Measurements from ENCODE around the gene EXOC4. TPM values are rescaled to one million over a fixed set of nuclear protein-coding genes. Genes with fewer than 3 reads are reported as not detected.

The EXOC4 gene
- total RNA-seq, 1 experiment from 2014 or later: 91.9 TPM

DNA sequence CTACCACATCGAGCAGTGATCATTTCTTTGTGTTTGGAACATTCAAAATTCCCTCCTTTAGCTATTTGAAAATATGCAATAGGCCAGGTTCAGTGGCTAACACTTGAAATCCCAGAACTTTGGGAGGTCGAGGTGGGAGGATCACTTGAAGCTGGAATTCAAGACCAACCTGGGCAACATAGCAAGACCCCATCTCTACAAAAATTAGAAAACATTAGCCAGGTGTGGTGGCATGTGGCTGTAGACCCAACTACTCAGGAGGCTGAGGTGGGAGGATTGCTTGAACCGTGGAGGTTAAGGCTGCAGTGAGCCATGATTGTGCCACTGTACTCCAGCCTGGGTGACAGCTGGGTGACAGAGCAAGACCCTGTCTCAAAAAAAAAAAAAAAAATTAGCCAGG is 15.3 kb upstream of the EXOC4 start:
- Mint-ChIP-seq H3K27ac (ENCODE audit: unreplicated experiment) (no peak overlapping the region), H3K4me3 (ENCODE audit: low read depth, unreplicated experiment) (no peak overlapping the region), H3K4me1 (ENCODE audit: low read depth, unreplicated experiment) (no peaks in the 10 kb centered on the region), H3K36me3 (ENCODE audit: insufficient read depth, unreplicated experiment) (no peaks in the 10 kb centered on the region), H3K9me3 (ENCODE audit: low read depth, unreplicated experiment) (no peaks in the 10 kb centered on the region), H3K27me3 (ENCODE audit: unreplicated experiment) (no peaks in the 10 kb centered on the region)
- CTCF ChIA-PET: interaction anchor here (0.7 to 0.9 kb wide), 2 partner anchors 93 to 926 kb away, joined by 3 read pairs; no protein-coding TSS in a partner anchor
- TF ChIP-seq, protein P1, sequence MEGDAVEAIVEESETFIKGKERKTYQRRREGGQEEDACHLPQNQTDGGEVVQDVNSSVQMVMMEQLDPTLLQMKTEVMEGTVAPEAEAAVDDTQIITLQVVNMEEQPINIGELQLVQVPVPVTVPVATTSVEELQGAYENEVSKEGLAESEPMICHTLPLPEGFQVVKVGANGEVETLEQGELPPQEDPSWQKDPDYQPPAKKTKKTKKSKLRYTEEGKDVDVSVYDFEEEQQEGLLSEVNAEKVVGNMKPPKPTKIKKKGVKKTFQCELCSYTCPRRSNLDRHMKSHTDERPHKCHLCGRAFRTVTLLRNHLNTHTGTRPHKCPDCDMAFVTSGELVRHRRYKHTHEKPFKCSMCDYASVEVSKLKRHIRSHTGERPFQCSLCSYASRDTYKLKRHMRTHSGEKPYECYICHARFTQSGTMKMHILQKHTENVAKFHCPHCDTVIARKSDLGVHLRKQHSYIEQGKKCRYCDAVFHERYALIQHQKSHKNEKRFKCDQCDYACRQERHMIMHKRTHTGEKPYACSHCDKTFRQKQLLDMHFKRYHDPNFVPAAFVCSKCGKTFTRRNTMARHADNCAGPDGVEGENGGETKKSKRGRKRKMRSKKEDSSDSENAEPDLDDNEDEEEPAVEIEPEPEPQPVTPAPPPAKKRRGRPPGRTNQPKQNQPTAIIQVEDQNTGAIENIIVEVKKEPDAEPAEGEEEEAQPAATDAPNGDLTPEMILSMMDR (IDR thresholded peaks at IDR 0.05; ENCODE audit: unreplicated experiment): no peak
- BruUV-seq (replicated peaks): no TSS peak
- intact Hi-C loops (cut with micrococcal nuclease; ENCODE audit: unreplicated experiment): no loop called here
- DNase-seq: no peak

DNA sequence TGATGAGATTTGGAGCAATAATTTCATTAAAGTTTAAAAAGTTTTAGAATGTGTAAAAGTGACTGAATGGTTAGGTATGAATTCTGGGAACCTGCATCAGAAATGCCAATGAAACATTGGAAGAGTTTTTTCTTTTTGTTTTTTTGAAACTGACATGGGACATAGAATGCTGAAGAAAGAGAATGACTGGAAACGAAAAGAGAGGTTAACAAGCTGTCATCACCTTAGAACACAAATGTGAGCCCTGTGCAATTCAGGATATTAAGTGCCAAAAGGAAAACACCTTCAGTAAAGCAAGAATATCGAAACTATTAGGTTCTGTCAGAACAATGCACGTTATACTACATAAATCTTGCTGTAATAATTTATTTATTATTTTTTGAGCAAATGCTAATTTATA is 12.6 kb upstream of the EXOC4 start:
- intact Hi-C loops (cut with micrococcal nuclease; ENCODE audit: unreplicated experiment): no loop called here
- DNase-seq: no peak
- Mint-ChIP-seq H3K4me1 (ENCODE audit: low read depth, unreplicated experiment) (no peaks in the 10 kb centered on the region), H3K27ac (ENCODE audit: unreplicated experiment) (no peak overlapping the region), H3K9me3 (ENCODE audit: low read depth, unreplicated experiment) (no peaks in the 10 kb centered on the region), H3K27me3 (ENCODE audit: unreplicated experiment) (no peaks in the 10 kb centered on the region), H3K36me3 (ENCODE audit: insufficient read depth, unreplicated experiment) (no peaks in the 10 kb centered on the region), H3K4me3 (ENCODE audit: low read depth, unreplicated experiment) (no peak overlapping the region)
- CTCF ChIA-PET: interaction anchor here (1.1 kb wide), 1 partner anchor 13 kb away, joined by 3 read pairs; the partner anchor contains the start of gene EXOC4
- BruUV-seq (replicated peaks): no TSS peak
- TF ChIP-seq, protein P1 (IDR thresholded peaks at IDR 0.05; ENCODE audit: unreplicated experiment): no peak

DNA sequence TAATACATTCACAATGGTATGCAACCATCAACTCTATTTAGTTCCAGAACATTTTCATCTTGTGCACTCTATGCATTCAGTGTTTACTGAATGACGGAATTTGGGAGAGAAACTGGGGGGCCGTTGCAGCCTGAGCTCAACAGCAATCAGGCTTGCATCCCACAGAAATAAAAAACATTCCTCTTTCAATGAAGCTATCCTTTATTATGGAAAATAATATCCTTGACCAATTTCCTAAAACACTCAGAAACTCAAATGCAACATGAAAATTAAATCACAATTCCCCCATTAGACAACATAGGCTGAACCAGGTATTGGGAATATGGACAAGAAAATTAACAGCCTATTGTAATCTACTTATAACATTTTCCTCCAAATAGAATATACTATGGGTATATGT is 6.3 kb upstream of the EXOC4 start:
- CTCF ChIA-PET: no interaction called here
- no peaks in the 10 kb centered on the region for H3K27me3 Mint-ChIP-seq (ENCODE audit: unreplicated experiment)

DNA sequence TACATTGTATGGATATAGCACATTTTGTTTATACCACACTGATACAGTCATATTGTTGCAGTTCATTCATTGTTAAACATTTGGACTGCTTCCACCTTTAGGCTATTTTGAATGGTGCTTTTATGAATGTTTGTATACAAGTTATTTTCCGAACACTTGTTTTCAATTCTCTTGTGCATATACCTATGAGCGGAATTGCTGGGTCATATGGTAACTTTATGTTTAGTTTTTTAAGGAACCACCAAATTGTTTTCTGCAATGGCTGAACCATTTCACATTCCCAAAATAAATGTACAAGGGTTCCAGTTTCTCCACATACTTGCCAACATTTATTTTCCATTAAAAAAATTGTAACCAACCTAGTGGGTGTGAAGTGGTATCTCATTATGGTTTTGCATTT is 4.0 kb upstream of the EXOC4 start:
- BruUV-seq (replicated peaks): no TSS peak
- DNase-seq: no peak
- no peaks in the 10 kb centered on the region for H3K27me3 Mint-ChIP-seq (ENCODE audit: unreplicated experiment)
- TF ChIP-seq, protein P1 (IDR thresholded peaks at IDR 0.05; ENCODE audit: unreplicated experiment): no peak
- intact Hi-C loops (cut with micrococcal nuclease; ENCODE audit: unreplicated experiment): no loop called here
- no peaks in the 10 kb centered on the region for H3K4me1 Mint-ChIP-seq (ENCODE audit: low read depth, unreplicated experiment)
- no peak overlapping the region for H3K4me3 Mint-ChIP-seq (ENCODE audit: low read depth, unreplicated experiment)
- H3K9me3 Mint-ChIP-seq (ENCODE audit: low read depth, unreplicated experiment): no peaks in the 10 kb centered on the region
- H3K36me3 Mint-ChIP-seq (ENCODE audit: insufficient read depth, unreplicated experiment): peaks cover 14% of the 10 kb centered on the region
- CTCF ChIA-PET: interaction anchor here (0.6 kb wide), 1 partner anchor 22 kb away, joined by 4 read pairs; no protein-coding TSS in a partner anchor
- H3K27ac Mint-ChIP-seq (ENCODE audit: unreplicated experiment): no peak overlapping the region

More for the DNA sequence above, 6.3 kb upstream of the EXOC4 start:
- no peak for DNase-seq
- Mint-ChIP-seq H3K27ac (ENCODE audit: unreplicated experiment) (no peak overlapping the region), H3K9me3 (ENCODE audit: low read depth, unreplicated experiment) (no peaks in the 10 kb centered on the region), H3K4me3 (ENCODE audit: low read depth, unreplicated experiment) (no peak overlapping the region), H3K36me3 (ENCODE audit: insufficient read depth, unreplicated experiment) (no peaks in the 10 kb centered on the region), H3K4me1 (ENCODE audit: low read depth, unreplicated experiment) (no peaks in the 10 kb centered on the region)
- BruUV-seq (replicated peaks): no TSS peak
- intact Hi-C loops (cut with micrococcal nuclease; ENCODE audit: unreplicated experiment): no loop called here
- TF ChIP-seq, protein P1 (IDR thresholded peaks at IDR 0.05; ENCODE audit: unreplicated experiment): no peak

Data from Calu3 (cell line).